HG03060 (cell line): Measurements from ENCODE around the gene ZDHHC11B.
"Not testable (repeated sequence)": the region's sequence is repeated elsewhere in the genome, so short reads cannot be mapped to it uniquely, and the experiment has no call there.

Source experiments
- ATAC-seq: cut with Tn5 transposase; IDR thresholded peaks from one replicate; pipeline ENCODE4 v1.9.1; 2021; ENCODE audit warnings: low read depth, moderate number of reproducible peaks; ENCODE audit not compliant: unreplicated experiment

ZDHHC11B gene

DNA sequence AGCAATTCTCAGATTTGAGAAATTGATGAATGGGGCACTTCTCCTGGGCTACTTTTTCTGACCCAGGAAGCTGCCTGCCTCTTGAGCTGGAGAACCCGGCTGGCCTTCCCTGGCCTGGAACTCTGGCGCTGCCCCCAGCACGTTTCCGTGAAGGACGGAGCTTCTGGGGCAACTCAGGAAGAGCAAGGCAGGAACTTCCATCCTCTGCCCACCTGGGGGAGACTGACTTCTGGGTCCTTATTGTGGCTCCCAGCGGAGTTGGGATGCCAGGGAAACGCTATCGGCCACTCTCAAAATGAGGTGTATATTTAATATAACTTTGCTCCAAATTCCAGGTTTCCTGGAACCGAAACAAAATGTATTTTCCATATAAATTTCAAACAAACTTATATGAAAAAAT lies 57.4 kb downstream of the ZDHHC11B start:
- not testable (repeated sequence) for ATAC-seq

DNA sequence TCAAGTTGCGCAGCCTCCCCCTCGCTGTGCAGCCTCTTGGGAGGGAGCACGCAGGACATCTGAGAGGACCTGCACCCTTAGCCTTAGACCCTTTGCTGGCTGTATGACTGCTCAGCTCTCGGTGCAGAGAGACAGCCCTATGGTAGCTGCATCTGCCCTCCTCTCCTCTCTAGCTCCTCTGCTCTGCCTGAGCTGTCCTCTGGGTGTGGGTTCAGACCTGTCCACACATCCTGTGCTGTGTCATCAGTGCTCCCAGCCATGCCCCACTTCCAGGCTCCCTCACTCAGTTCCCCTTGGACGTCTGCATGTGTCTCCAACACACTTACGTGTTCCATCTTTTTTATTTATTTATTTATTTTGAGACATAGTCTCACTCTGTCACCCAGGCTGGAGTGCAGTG lies 60.7 kb downstream of the ZDHHC11B start:
- ATAC-seq, result not testable (repeated sequence)

DNA sequence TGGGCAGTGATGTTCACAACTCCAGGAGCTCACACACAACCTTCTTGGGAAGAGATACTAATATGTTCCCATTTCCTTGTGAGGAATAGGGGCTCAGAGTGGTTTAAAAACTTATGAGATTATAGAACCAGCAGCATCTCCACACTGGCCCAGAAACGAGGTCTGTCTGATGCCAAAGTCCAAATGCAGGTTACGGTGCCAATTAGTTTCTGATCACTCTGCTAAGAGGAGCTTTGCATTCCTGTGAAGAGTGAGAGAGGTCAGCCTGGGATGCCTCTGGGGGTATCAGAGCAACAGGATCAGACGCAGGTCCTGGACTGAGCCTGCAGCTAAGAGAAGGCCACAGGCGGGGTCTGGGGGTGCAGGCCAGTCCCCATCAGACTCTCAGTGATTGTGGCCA lies 61.2 kb downstream of the ZDHHC11B start:
- not testable (repeated sequence) for ATAC-seq

DNA sequence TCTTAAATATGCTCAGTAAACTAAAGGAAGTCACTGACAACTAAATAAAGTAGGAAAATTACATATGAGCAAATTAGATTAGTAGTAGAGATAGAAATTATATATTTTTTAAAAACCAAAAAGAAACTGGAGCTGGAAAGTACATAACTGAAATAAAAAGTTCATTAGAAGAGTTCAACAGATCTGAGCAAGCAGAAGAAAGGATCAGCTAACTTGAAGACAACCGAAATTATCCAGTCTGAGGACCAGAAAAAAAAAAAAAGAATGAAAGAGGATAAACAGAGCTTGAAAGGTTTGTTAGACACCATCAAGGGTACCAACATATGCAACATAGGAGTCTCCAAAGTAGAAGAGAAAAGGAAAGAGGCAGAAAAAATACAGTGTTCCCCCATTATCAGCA lies 65.2 kb downstream of the ZDHHC11B start:
- not testable (repeated sequence) for ATAC-seq

DNA sequence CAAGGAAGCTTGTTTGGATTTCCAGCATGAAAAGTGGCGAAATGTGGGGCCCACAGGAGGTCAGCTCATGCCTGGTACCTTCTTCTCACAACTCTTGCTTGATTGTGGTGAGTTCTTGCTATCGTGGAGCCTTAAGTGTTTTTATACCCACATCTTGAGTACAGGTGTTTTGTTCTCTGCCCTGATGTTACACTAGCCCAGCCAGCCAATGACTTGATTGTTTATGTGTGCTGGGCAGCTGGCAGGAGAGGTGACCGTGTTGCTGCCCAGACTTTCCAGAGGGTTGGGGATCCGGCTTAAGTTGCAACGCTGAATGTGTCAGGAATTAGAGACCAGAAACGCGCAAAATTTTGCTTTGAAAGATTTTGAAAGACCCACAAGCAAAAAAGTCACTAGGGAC lies 67.4 kb downstream of the ZDHHC11B start:
- ATAC-seq, result no peak

DNA sequence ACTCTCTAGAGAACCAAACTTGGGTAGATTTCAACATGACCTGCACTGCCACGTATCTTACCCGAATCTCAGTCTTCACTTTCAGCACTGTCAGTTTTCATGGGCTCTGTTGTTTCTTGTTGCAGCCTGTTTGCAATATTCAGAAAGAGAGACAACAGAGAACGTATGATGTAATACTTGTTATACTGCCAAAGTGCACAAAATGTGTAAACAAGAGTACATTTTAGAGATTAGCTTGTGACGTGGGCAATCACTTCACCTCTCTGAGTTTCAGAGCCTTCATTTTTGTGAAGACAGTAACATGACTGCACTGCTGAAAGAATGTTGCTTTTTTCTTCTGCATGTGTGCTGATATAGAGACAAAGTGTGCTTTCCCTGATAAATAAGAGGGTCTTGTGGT lies 67.8 kb downstream of the ZDHHC11B start:
- not testable (repeated sequence) for ATAC-seq

DNA sequence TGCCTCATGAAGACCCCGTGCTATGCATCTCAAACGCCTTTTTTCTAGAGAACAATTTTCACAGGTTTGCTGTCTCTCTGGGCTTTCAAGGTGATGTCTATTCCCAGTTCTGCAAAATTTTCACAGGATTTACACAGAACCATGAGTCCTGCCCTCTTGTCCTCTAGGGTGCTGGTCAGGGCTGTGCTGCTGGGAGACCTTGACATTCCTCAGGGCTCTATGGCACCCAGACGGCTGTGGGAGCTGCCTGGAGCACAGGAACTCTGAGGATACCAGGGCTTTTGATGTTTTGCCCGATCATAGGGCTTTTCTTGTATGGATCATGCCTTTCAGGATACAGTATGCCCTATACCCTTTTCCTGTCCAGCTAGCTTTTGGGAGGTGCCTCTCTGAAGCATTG lies 68.9 kb downstream of the ZDHHC11B start:
- not testable (repeated sequence) for ATAC-seq

DNA sequence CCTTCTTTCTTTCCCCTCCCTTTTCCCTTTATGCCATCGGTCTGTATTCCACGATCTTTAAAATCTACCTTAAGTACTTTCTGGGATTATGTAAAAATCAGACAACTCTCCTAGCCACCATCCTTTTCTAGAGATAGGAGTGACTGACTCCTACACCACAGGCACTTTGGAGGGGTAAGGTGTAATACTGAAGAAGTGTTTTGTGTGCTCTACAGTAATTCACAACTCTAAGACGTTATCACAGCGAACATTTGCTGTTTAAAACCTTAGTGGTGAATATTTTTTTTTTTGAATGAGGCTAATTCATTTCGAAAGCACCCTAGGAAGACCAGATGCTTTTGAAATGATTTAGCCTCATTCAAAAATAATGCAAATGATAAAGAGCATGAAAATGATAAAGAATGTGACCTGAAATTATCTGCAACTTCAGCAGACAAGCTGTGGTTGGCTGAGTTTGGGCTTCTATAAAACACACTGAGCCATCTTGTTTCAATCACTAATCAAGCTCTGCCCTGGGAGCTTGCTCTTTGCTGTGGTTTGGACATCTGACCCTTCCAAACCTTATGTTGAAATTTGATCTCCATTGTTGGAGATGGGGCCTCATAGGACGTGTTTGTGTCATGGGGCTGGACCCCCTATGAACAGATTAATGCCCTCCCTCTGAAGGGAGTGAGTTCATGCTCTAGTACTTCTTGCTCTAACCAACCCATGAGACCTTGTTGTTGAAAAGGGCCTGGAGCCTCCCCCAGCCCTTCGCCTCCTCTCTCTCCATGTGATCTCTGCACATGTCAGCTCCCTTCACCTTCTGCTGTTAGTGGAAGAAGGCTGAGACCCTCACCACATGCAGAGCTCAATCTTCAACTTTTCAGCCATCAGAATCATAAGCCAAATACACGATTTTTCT lies 70.1 kb downstream of the ZDHHC11B start:
- not testable (repeated sequence) for ATAC-seq

DNA sequence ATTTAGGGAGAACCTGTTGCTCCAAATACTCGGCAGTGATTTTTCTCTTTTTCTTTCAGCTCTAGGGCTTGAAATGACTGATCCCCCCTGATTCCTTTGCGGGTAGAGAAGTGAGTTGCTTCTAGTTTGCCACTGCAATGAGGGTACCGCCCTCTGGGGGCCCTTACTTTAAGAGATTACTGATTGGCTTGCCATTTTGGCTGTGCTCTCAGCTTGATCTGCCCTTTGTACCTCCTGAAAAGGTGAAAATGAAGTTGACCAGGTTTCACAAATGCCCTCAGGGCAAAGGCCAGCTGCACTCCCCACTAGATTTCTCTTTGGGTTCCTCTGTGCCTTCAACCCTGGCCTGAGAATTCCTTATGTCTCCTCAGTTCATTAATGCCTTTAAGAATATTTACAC lies 70.8 kb downstream of the ZDHHC11B start:
- not testable (repeated sequence) for ATAC-seq

DNA sequence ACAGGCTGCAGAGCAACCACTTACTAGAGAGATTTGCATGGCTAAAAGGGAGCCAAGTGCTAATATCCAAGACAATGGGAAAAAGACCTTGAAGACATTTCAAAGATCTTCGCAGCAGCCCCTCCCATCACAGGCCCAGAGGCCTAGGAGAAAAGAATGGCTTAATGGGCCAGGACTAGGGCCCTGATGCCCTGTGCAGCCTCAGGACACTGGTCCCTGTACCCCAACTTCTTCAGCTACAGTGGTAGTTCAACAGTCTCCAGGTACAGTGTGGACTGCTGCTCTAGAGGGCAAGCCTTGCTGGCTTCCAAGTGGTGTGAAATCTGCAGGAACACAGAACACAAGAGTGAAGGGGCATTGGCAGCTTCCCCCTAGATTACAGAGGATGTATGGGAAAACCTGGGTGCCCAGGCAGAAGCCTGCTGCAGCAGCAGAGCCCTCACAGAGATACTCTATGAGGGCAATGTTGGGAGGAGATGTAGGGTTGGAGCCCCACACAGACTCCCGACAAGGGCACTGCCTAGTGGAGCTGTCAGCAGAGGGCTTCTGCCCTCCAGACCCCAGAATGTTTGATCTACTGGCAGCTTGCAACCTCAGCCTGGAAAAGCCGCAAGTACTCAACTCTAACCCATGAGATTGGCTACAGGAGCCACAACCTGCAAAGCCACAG lies 75.5 kb downstream of the ZDHHC11B start:
- not testable (repeated sequence) for ATAC-seq

DNA sequence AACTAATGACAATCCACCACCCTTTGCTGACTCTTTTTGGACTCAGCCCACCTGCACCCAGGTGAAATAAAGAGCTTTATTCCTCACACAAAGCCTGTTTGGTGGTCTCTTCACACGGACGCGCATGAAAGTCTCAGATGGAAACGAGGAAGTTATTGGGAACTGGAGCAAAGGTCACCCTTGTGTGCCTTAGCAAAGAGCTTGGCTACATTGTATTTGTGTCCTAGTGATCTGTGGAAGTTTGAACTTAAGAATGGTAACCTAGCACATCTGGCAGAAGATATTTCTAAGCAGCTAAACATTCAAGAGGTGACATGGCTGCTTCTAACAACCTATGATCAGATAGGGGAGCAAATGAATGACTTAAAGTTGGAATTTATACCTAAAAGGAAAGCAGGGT lies 76.2 kb downstream of the ZDHHC11B start:
- ATAC-seq, result not testable (repeated sequence)

DNA sequence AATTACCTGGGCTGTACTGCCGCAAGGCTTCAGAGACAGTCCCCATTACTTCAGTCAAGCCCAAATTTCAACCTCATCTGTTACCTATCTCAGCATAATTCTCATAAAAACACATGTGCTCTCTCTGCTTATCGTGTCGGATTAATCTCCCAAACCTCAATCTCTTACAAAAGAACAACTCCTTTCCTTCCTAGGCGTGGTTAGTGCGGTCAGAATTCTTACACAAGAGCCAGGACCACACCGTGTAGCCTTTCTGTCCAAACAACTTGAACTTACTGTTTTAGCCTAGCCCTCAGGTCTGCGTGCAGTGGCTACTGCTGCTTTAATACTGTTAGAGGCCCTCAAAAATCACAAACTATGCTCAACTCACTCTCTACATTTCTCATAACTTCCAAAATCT lies 78.4 kb downstream of the ZDHHC11B start:
- ATAC-seq, result not testable (repeated sequence)

DNA sequence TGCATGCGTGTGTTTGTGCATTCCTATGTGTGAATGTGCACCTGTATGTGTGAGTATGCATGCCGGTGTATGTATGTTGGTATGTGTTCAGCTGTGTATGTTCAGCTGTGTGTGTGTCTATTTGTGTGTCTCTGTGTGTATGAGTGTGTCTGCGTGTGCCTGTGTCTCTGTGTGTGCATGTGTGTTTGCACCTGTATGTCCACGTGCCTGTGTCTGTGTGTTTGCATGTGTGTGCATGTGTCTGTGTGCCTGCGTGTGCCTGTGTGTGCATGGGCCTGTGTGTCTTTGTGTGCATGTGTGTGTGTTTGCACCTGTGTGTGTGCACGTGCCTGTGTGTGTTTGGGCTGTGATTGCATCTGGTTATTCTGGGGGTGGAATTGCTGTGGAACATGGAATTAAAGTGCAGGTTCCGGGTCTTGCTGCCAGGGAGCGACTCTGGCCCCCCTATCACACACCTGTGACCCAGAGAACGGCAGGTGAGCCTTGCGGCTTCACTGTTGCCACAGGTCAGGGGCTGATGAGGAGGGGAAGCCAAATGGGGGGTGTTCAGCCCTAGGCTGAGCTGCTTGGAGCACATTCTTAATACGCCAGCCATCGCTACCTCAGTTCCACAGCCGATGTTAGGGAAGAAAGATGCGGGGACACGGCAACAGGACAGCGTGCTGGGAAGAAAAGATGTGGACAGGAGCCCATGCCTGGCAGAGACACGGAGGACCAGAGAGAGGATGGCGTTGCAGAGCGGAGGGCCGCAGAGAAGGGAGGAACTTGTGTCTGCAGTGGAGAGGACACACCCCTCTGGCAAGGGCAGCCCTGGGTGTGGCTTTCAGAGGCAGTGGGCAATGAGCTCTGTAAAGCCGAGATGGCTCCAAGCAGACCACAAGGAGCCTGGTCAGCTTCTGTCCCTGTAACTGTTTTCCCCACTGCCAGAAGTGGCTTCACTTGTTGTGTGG lies 87.5 kb downstream of the ZDHHC11B start:
- not testable (repeated sequence) for ATAC-seq

DNA sequence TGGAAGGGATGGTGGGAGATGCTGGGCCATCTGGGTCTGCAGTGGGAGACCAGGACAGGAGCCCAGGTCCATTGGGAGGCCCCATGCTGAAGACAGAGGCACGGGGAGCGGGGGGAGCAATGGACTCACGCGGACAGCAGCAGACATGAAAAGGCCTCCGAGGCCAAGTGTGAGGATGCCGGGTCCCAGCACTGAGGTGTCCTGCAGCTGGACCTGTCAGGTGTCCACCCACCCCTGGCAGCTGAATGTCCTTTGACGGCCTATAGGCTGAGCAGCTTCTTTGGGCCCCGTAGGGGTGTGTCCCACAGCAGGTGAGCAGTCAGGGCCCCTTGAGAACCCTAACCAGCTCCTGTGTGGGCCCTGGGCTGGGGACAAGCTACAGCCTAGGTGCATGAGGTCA lies 88.3 kb downstream of the ZDHHC11B start:
- ATAC-seq, result not testable (repeated sequence)

DNA sequence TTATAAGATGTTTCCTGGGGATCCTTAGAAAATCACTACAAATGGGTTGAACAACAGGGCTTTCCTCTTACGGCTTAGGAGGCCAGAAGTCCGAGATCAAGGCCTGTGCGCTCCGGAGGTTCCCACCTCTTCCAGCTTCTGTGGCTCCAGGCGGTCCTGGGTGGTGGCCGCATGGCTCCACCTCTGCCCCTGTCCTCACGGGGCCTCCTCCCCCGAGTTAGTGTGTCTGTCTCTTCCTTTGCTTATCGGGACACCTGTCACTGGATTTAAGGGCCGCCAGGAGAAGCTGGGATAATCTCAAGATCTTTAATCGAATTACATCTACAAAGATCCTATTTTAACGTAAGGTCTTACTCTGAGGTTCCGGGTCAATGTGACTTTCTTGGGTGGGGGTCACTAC lies 89.1 kb downstream of the ZDHHC11B start:
- ATAC-seq, result not testable (repeated sequence)

DNA sequence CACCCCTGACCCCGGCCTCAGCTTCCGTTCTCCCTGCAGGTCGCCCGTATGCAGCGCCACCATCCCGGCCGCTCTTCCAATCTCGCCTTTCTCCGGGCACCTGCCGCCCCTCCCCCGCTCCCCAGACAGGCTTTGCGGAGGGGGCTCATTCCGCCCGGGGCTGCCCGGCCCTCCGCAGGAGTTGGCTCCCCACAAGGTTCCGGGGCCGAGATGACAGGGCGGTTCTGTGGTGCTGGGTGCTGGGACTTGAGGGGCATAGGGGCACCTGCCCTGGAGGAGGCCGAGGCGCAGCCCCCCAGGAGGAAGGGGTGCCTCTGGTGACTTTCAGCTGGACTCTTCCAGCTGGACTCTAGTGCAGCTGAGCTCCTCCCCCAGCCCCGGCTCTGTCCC lies 90.5 kb downstream of the ZDHHC11B start:
- not testable (repeated sequence) for ATAC-seq

DNA sequence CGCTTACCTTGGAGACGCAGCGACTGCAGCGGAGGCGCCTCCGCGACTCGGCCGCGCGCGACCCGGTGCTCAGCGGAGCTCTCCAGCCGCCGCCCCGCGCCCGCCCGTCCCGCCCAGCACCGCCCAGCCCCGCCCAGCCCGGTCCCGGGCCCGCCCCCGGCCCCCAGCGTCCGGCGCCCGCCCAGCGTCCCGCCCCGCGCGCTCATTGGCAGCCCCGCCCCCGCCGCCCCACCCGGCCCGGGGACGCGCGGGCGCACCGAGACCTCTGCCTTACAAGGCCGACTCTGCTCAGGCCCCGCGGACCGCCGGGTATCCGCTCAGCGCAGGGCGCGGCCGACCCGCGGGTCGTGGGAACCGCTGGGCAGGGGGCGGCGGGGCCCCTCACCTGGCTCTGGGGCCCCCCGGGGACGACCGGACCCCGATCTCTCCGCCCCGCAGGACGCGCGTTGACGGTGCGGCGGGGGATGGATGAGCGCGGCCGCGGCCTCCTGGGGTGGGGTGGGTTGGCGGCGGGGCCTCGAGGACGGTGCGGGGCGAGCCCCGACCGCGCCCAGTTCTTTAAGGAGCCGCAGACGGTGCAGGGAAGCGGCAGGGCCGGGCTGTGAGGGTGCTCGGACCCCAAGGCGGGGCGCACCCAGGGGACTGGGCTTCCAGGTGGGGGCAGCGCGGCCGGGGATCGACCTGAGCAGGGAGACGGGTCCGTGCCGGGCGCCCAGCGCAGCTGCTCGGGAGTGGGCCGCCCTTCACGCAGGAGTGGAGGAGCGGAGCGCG lies 91.1 kb downstream of the ZDHHC11B start, which contains the start of gene TPPP:
Gene TPPP (minus strand): TSS at position 82 of the 771 bp plus-strand sequence. CDS start 15,292 bp downstream, outside the sequence.
- not testable (repeated sequence) for ATAC-seq

DNA sequence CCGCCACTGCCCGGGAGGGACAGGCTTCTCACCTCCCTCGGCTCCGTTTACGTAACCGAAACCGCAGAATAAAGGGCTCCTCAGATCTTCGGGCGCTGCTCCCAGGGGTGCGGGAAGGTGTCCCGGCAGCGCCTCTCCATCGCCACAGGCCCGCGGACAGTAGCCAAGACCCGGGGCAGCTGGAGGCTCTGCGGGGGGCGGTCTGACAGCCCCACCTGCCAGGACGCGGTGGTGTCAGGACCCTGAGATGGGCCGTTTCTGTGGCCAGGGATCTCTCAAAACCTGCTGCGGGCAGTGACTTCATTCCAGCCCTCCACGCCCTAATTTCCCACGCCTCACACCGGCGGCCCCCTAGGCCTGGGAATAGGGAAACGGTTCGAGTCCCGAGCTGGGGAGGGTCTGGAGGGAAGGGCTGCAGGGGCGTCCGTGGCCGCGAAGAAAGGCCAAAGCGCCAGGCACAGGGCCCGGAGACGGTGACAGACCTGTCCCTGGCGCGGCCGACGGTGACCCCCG lies 91.9 kb downstream of the ZDHHC11B start:
- ATAC-seq, result not testable (repeated sequence)

DNA sequence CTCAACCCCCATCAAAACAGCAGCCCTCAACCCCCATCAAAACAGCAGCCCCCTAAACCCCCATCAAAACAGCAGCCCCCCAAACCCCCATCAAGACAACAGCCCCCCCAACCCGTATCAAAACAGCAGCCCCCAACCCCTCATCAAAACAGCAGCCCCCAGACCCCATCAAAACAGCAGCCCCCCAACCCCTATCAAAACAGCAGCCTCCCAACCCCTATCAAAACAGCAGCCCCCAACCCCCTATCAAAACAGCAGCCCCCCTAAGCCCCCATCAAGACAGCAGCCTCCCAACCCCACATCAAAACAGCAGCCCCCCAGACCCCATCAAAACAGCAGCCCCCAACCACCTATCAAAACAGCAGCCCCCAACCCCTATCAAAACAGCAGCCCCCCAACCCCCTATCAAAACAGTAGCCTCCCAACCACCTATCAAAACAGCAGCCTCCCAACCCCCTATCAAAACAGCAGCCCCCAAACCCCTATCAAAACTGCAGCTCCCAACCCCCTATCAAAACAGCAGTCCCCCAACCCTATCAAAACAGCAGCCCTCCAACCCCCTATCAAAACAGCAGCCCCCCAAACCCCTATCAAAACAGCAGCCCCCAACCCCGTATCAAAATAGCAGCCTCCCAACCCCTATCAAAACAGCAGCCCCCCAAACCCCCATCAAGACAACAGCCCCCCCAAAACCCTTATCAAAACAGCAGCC lies 92.6 kb downstream of the ZDHHC11B start:
- no peak for ATAC-seq
